ENCODE data around the gene BCL11B.
"Not testable (repeated sequence)": the region's sequence is repeated elsewhere in the genome, so short reads cannot be mapped to it uniquely, and the experiment has no call there.

BCL11B gene

DNA sequence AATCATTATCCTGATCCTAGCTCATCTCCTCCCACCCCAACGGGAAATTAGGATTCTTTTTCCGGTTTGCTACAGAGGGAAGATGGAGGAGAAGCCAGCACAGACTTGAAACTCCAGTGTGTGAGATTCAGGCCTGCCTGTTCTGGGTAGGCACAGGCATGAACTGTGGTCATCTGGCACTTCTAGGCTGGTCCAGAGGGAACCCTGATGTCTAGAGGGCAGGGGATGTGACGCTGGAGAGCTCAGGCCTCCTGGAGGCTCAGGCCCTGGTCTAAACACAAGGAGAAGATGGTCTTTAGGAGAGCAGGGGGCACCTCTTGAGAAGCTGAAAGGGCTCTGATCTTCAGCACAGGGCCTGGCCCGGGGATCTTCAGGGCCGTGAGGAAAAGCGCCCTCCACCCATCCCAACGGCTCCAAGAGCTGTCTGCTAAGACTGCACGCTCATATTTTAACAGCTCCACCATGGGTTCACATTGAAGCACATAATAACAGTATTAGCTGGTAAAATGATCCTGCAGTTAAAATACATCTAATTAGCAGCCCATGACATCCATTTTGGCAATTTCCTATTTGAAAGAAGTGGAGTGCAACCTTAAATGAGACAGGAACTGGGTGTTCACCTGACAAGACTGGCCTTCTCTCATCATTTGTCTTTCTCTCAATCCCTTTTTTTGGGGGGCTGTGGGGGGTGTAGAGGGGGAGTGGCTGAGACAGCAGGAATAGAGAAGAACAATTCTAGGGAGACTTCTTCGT lies 35.4 kb downstream of the BCL11B start:
- Mint-ChIP-seq H3K4me1 (no peaks in the 10 kb centered on the region), H3K9me3 (peaks cover 11% of the 10 kb centered on the region), H3K27ac (no peak overlapping the region), H3K4me3 (no peak overlapping the region), H3K36me3 (no peaks in the 10 kb centered on the region), H3K27me3 (no peaks in the 10 kb centered on the region)
- DNase-seq (ENCODE audit: low spot score in 2 of 2) (no peak), ATAC-seq (ENCODE audit: low read depth) (no peak)

GRCh38 chr14:99235582-99236320 lies 36.2 kb downstream of the BCL11B start:
- Mint-ChIP-seq H3K4me1 (no peaks in the 10 kb centered on the region), H3K9me3 (peaks cover 11% of the 10 kb centered on the region), H3K4me3 (no peak overlapping the region), H3K36me3 (no peaks in the 10 kb centered on the region), H3K27ac (no peak overlapping the region), H3K27me3 (no peaks in the 10 kb centered on the region)
- DNase-seq (ENCODE audit: low spot score in 2 of 2) (no peak), ATAC-seq (ENCODE audit: low read depth) (no peak)

DNA sequence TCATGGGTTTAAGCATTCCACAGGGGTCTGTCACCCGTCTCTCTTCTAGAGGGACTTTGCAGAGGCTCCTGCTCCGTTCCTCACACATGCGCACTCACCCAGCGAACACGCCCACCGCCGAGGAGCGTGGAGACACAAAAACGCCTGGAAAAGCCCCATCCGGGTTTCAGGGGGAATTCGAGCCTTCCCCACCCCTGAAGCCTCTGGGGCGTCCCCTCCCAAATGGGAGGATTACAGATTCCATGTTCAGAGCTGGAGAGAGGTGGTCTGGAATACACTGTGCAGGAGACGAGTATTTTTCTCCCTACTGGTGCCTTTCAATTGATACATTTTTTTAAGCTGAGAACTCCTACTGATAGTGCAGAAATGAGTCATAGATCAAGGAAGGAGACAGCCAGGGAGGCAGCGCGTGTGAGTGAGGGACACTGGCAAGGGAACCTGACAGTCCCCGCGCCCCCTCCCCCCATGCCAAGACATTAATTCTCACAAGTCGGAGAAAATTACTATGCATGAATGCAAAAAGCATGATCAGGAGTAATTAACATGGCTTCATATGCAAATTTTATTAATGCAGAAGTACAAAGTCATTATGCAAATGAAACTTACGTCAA lies 36.9 kb downstream of the BCL11B start:
- peaks cover 11% of the 10 kb centered on the region for H3K9me3 Mint-ChIP-seq
- DNase-seq (ENCODE audit: low spot score in 2 of 2) (no peak), ATAC-seq (ENCODE audit: low read depth) (no peak)
- no peaks in the 10 kb centered on the region for H3K36me3 Mint-ChIP-seq
- H3K27me3 Mint-ChIP-seq, result no peaks in the 10 kb centered on the region
- no peaks in the 10 kb centered on the region for H3K4me1 Mint-ChIP-seq
- H3K4me3 Mint-ChIP-seq, result no peak overlapping the region
- no peak overlapping the region for H3K27ac Mint-ChIP-seq

- Mint-ChIP-seq H3K36me3 (no peaks in the 10 kb centered on the region), H3K4me3 (no peak overlapping the region), H3K27ac (no peak overlapping the region), H3K4me1 (no peaks in the 10 kb centered on the region), H3K27me3 (no peaks in the 10 kb centered on the region), H3K9me3 (peaks cover 11% of the 10 kb centered on the region)
- ATAC-seq (ENCODE audit: low read depth) (no peak), DNase-seq (ENCODE audit: low spot score in 2 of 2) (no peak)
Measured at GRCh38 chr14:99234355-99234754, 37.6 kb downstream of the BCL11B start.

DNA sequence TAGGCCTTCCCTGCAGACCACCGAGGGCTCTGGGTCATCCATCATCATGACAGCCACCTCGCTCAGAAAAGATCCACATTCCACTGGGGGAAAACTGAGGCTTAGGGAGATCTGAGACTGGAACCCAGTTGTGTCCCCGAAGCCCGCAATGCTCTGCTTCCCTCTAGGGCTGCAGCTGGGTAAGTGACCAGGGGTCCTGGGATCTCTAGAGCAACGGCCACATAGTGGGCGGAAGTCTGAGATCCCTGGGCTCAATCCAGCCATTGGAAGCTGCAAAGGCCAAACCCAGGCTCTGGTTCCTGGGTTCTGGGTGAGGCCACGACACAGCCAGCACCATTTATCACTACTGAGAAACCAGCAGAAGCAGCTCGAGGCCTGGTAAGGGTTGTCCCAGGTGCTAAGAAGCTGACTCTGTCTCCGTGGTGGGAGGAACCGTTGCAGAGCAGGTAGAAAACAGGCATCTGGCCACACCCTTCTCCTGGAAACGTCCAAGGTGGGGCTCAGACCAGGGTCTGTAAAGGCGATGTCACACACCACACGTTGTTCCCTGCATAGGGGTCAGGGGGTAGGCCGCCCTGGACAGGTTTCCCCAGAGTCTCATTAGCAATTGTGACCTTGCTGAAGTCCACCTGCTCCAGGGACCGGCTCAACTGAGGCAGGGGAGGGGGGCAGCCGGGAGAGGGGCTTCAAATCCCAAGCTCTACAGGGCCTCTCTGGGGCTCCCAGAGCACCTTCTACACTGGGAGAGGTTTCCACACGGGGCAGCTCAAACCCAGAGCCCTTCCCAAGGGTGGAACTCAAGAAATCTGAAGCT lies 38.6 kb downstream of the BCL11B start:
- Mint-ChIP-seq H3K36me3 (no peaks in the 10 kb centered on the region), H3K9me3 (peaks cover 14% of the 10 kb centered on the region), H3K27ac (no peak overlapping the region), H3K4me3 (no peak overlapping the region), H3K27me3 (peaks cover 5% of the 10 kb centered on the region), H3K4me1 (no peaks in the 10 kb centered on the region)
- DNase-seq (ENCODE audit: low spot score in 2 of 2), result no peak
- ATAC-seq (ENCODE audit: low read depth), result no peak

DNA sequence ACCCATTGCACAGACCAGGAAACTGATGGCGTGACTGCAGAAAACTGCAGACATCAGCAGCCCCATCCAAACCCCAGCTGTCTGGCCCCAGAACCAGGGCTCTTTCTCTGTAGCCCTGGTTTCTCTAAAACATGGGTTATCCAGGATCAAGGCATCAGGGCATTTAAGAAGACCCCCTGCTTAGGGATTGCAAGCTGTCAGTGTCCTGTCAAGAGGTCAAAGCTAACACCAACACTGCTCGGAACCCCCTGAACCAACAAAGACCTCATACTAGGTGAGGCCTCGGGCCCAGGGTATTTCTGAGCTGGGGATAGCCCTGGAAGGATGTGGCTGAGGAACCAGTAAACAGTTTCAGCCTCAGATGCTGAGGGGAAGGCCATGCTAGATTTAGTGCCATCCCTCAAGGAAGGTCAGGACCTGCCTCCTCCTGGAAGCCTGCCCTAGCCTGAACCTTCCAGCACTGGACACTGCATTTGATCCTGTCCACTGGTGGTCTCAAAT lies 39.2 kb downstream of the BCL11B start:
- no peak for DNase-seq (ENCODE audit: low spot score in 2 of 2)
- H3K9me3 Mint-ChIP-seq, result peaks cover 14% of the 10 kb centered on the region
- no peaks in the 10 kb centered on the region for H3K36me3 Mint-ChIP-seq
- no peak overlapping the region for H3K4me3 Mint-ChIP-seq
- H3K27me3 Mint-ChIP-seq, result peaks cover 5% of the 10 kb centered on the region
- H3K4me1 Mint-ChIP-seq, result no peaks in the 10 kb centered on the region
- ATAC-seq (ENCODE audit: low read depth), result no peak
- no peak overlapping the region for H3K27ac Mint-ChIP-seq

DNA sequence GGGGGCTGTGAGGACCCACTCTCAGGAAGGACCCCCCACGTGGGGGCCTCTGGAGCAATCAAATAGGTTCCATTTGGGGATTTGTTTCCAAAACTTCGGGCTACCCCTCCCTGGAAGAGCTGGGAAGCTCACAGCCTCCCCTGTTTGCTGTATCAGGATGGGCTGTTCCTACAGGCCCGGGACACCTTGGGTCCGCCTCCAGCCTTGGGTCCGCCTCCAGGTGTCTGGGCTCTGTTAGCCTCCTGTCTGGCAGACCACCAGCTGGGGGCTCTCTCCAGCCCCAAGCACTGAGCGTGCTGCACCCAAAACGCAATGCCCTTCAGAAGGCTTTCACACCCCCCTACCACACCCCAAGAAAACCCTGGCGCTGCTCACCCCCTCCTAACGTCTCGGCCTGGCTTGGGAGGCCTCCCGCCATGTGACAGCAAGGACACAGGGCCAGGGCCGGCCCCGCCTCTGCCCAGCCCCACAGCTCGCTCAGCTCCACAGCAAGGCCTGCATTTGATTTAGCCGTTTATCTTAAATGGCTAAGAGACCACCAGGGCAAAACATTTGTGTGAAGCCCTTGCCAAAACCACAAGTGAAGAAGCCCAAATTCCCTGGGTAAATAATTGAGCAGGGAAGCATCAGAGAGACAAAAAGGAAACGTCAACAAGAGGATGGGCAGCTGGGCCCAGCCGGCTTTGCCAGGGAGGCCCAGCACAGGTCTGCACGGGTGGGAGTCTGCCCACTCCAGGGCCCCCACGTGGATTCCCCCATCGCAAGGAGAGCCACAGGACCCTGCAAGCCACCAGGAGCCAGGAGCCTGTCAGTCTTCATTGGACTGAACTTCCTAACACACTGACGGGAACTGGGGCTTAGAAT lies 39.9 kb downstream of the BCL11B start:
- H3K27ac Mint-ChIP-seq, result no peak overlapping the region
- peaks cover 5% of the 10 kb centered on the region for H3K27me3 Mint-ChIP-seq

DNA sequence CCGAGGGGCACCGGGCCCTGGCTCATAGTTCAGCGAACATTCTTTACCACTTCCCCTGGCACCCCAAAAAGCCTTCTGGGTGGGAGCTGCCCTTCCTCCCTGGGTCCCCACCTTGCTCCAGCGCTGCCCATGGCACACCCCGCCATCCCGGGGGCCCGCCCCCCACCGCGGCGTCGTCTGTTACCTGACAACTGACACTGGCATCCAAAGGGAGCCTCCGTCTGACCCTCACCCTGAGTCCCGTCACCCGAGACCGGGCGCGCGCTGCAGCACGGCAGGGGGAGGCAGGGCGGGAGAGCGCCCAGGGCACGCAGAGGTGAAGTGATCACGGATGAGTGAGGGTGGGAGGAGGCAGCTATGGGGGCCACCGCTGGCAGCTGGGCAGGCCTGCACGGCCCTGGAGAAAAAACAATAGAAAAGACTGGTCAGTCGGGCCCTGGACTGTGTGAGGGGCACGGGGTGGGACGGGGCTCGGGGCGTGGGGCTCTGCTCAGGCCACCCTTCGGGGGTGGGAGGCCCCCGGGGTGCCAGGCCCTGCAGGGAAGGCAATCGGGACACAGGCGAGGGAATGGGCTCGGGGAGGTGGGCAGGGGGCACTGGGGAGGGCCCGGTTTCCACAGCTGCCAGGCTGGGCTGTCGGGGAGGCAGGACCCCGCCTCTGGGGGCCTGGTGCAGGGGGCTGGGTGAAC lies 40.7 kb downstream of the BCL11B start:
- Mint-ChIP-seq H3K9me3 (peaks cover 14% of the 10 kb centered on the region), H3K4me3 (no peak overlapping the region), H3K36me3 (no peaks in the 10 kb centered on the region), H3K4me1 (no peaks in the 10 kb centered on the region), H3K27ac (no peak overlapping the region), H3K27me3 (peaks cover 5% of the 10 kb centered on the region)
- DNase-seq (ENCODE audit: low spot score in 2 of 2) (no peak), ATAC-seq (ENCODE audit: low read depth) (no peak)

More for the DNA sequence above, 39.9 kb downstream of the BCL11B start:
- H3K9me3 Mint-ChIP-seq, result peaks cover 14% of the 10 kb centered on the region
- no peak for ATAC-seq (ENCODE audit: low read depth)
- no peaks in the 10 kb centered on the region for H3K4me1 Mint-ChIP-seq
- no peak for DNase-seq (ENCODE audit: low spot score in 2 of 2)
- H3K36me3 Mint-ChIP-seq, result no peaks in the 10 kb centered on the region
- H3K4me3 Mint-ChIP-seq, result no peak overlapping the region

DNA sequence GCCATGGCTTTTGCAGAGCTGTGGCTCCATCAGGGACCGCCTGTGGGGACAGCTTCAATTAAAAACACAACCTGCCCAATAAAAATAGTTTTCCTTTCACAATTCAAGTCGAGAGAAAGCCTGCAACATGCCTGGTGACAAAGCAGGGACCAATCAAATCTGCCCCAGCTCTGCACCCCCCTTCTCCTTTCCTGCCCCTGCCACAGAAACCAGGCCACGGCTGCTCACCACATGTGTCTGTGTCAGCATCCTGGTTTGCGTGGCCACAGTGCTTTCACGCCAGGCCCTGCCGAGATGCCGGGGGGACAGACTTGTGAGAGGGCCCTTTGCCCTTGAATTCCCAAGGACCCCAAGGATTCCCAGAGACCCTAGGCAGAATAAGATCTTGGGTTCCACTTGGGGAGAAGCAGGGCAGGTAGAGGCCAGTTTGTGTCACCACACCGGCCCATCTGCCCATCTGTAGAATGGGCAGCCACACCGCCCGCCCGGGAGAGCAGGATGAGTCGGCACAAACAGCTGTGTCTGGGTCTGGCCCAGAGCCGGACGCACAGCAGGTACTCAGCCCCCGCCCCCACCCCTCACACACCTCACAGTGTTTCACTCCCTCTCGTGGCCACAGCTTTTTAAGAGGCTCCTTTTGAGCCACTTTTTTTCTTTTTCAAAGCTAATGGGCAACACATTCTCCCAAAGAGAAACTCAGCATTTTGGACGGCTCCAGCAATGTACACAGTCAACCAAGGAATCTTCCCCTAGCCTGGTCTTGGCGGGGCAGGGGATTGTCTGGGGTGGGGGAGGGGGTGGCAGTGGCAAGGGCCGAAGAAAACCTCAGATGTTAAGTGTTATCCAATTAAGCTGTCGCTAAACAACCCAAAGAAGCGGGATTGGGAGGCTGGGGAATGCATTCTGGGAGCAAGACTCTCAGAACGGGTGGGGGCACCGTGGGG lies 41.5 kb downstream of the BCL11B start:
- H3K36me3 Mint-ChIP-seq, result no peaks in the 10 kb centered on the region
- no peak for DNase-seq (ENCODE audit: low spot score in 2 of 2)
- peaks cover 10% of the 10 kb centered on the region for H3K9me3 Mint-ChIP-seq
- H3K4me3 Mint-ChIP-seq, result no peak overlapping the region
- ATAC-seq (ENCODE audit: low read depth), result no peak
- H3K27ac Mint-ChIP-seq, result no peak overlapping the region
- H3K27me3 Mint-ChIP-seq, result peaks cover 5% of the 10 kb centered on the region
- no peaks in the 10 kb centered on the region for H3K4me1 Mint-ChIP-seq

DNA sequence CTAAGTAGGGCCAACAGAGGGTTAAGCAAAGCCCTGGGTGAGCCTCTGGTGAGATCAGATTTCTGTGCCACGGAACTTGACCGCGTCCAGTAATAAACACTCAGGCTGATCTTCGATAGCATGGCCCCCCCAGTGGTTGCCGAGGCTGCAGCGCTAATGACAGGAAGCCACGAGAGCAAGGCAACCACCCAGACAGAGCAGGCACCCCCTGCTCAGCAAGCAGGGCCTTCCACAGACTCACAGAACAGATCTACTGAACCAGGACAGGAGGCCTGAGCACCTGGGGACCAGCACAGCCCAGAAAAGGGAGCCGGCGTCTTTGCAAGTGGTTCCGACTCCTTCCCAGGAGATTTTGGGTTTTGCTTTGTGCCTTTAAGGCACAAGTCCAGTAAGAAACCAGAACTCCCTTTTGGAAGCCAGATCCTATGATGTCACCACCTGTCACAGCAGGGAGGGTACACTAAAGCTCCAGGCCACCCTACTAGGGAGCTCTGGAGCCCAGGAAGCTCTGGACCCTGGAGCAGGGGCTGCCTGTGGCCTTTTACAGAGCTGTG lies 42.3 kb downstream of the BCL11B start:
- Mint-ChIP-seq H3K27me3 (peaks cover 5% of the 10 kb centered on the region), H3K36me3 (no peaks in the 10 kb centered on the region), H3K4me3 (no peak overlapping the region), H3K4me1 (no peaks in the 10 kb centered on the region), H3K9me3 (peaks cover 6% of the 10 kb centered on the region), H3K27ac (no peak overlapping the region)
- DNase-seq (ENCODE audit: low spot score in 2 of 2) (no peak), ATAC-seq (ENCODE audit: low read depth) (no peak)

- ATAC-seq (ENCODE audit: low read depth); DNase-seq (ENCODE audit: low spot score in 2 of 2); H3K27me3 Mint-ChIP-seq; H3K9me3 Mint-ChIP-seq; H3K4me3 Mint-ChIP-seq; H3K27ac Mint-ChIP-seq; H3K4me1 Mint-ChIP-seq; H3K36me3 Mint-ChIP-seq: not testable (repeated sequence)
Measured at GRCh38 chr14:99228760-99229159, 43.2 kb downstream of the BCL11B start.

- DNase-seq (ENCODE audit: low spot score in 2 of 2) (no peak), ATAC-seq (ENCODE audit: low read depth) (no peak)
- Mint-ChIP-seq H3K36me3 (no peaks in the 10 kb centered on the region), H3K4me1 (no peaks in the 10 kb centered on the region), H3K9me3 (peaks cover 5% of the 10 kb centered on the region), H3K4me3 (no peak overlapping the region), H3K27ac (no peak overlapping the region), H3K27me3 (peaks cover 5% of the 10 kb centered on the region)
Measured at GRCh38 chr14:99226687-99227086, 45.3 kb downstream of the BCL11B start.

Measured in memory B cell (primary cell).